ENCODE measurements around the gene GRPR. TPM values are rescaled to one million over a fixed set of nuclear protein-coding genes. Genes with fewer than 3 reads are reported as not detected.

The GRPR gene
- total and polyA plus RNA-seq, 11 donors = 0.16 to 0.58 (median 0.27) TPM; not detected in 1

- ATAC-seq (no peak), DNase-seq (no peak)
- no peaks in the 10 kb centered on the region for H3K36me3 ChIP-seq
- H3K27ac ChIP-seq = no peak overlapping the region
- WGBS, 4 donors = 88 to 93% (median 92%) methylated on average over 3 of the region's 3 CpGs
- no peak overlapping the region for H3K4me3 ChIP-seq
- intact Hi-C loops (cut with DNase I) = loop anchor here in 9 of 10 donors (5.0 to 10.0 kb wide), 5 partner anchors 542 to 574 kb away; no protein-coding TSS in a partner anchor
- H3K4me1 ChIP-seq = no peaks in the 10 kb centered on the region
- peaks cover 0 to 22% (median 0%) of the 10 kb centered on the region in 12 donors for H3K9me3 ChIP-seq
- H3K27me3 ChIP-seq = peaks cover 0 to 28% (median 0%) of the 10 kb centered on the region in 9 donors
- TF ChIP-seq CTCF (IDR thresholded peaks at IDR 0.05) = no peak
- no peak for TF ChIP-seq POLR2A (IDR thresholded peaks at IDR 0.05)
Measured at GRCh38 chrX:16120431-16120830, 2.9 kb upstream of the GRPR start.

GRCh38 chrX:16124201-16124600 lies 836 bp downstream of the GRPR start:
- WGBS, 4 donors = 66 to 78% (median 75%) methylated on average over 7 of the region's 7 CpGs
- no peaks in the 10 kb centered on the region for H3K4me1 ChIP-seq
- intact Hi-C loops (cut with DNase I) = loop anchor here in 9 of 10 donors (5.0 to 10.0 kb wide), 5 partner anchors 538 to 571 kb away; no protein-coding TSS in a partner anchor
- no peaks in the 10 kb centered on the region for H3K36me3 ChIP-seq
- ATAC-seq (no peak), DNase-seq (no peak)
- H3K4me3 ChIP-seq = no peak overlapping the region
- peaks cover 0 to 4% (median 0%) of the 10 kb centered on the region in 12 donors for H3K9me3 ChIP-seq
- no peak overlapping the region for H3K27ac ChIP-seq
- TF ChIP-seq POLR2A (IDR thresholded peaks at IDR 0.05) = no peak
- no peak for TF ChIP-seq CTCF (IDR thresholded peaks at IDR 0.05)
- H3K27me3 ChIP-seq = peaks cover 0 to 52% (median 0%) of the 10 kb centered on the region in 9 donors

GRCh38 chrX:16125520-16126149 lies 2.3 kb downstream of the GRPR start:
- Histone ChIP-seq H3K9me3 (no peaks in the 10 kb centered on the region), H3K4me3 (no peak overlapping the region), H3K27ac (no peak overlapping the region), H3K27me3 (peaks cover 0 to 56% (median 0%) of the 10 kb centered on the region in 9 donors), H3K4me1 (no peaks in the 10 kb centered on the region), H3K36me3 (no peaks in the 10 kb centered on the region)
- intact Hi-C loops (cut with DNase I) = loop anchor here in 7 of 10 donors (10.0 kb wide), 3 partner anchors 539 to 569 kb away; no protein-coding TSS in a partner anchor
- ATAC-seq (no peak), DNase-seq (no peak)
- TF ChIP-seq CTCF (IDR thresholded peaks at IDR 0.05) (no peak), POLR2A (IDR thresholded peaks at IDR 0.05) (no peak)
- 65 to 76% (median 72%) methylated on average over 5 of the region's 5 CpGs for WGBS, 4 donors

- no peaks in the 10 kb centered on the region for H3K4me1 ChIP-seq
- ATAC-seq (no peak), DNase-seq (no peak)
- intact Hi-C loops (cut with DNase I) = no loop called here
- H3K27ac ChIP-seq = no peak overlapping the region
- no peaks in the 10 kb centered on the region for H3K36me3 ChIP-seq
- WGBS, 4 donors = 41 to 58% (median 54%) methylated on average over 2 of the region's 2 CpGs
- H3K9me3 ChIP-seq = no peaks in the 10 kb centered on the region
- TF ChIP-seq POLR2A (IDR thresholded peaks at IDR 0.05) (no peak), CTCF (IDR thresholded peaks at IDR 0.05) (no peak)
- no peak overlapping the region for H3K4me3 ChIP-seq
- peaks cover 0 to 58% (median 0%) of the 10 kb centered on the region in 9 donors for H3K27me3 ChIP-seq
Measured at GRCh38 chrX:16130707-16131106, 7.3 kb downstream of the GRPR start.
